ENCODE measurements around the gene GALNT10.

GRCh38 chr5:154179846-154180710 is 10.5 kb upstream of the GALNT10 start:
- TF ChIP-seq, protein P1, sequence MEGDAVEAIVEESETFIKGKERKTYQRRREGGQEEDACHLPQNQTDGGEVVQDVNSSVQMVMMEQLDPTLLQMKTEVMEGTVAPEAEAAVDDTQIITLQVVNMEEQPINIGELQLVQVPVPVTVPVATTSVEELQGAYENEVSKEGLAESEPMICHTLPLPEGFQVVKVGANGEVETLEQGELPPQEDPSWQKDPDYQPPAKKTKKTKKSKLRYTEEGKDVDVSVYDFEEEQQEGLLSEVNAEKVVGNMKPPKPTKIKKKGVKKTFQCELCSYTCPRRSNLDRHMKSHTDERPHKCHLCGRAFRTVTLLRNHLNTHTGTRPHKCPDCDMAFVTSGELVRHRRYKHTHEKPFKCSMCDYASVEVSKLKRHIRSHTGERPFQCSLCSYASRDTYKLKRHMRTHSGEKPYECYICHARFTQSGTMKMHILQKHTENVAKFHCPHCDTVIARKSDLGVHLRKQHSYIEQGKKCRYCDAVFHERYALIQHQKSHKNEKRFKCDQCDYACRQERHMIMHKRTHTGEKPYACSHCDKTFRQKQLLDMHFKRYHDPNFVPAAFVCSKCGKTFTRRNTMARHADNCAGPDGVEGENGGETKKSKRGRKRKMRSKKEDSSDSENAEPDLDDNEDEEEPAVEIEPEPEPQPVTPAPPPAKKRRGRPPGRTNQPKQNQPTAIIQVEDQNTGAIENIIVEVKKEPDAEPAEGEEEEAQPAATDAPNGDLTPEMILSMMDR (IDR thresholded peaks at IDR 0.05) = no peak
- no peak for TF ChIP-seq POLR2A (IDR thresholded peaks at IDR 0.05)

Measured in lower leg skin (tissue), 3 donors.